Measurements from ENCODE around the gene EPC1.

Gene EPC1

GRCh38 chr10:32333849-32334248, 13.1 kb downstream of the EPC1 start:
- DNase-seq = no peak

- peak; percentile 84 for DNase-seq
These were observed 14.6 kb downstream of the EPC1 start for GRCh38 chr10:32332299-32332750.

- DNase-seq = no peak
These were observed 15.4 kb downstream of the EPC1 start for GRCh38 chr10:32331606-32332005.

GRCh38 chr10:32330214-32330613, 16.7 kb downstream of the EPC1 start:
- no peak for DNase-seq

GRCh38 chr10:32329061-32329460, 17.9 kb downstream of the EPC1 start:
- no peak for DNase-seq

- no peak for DNase-seq
These were observed 18.5 kb downstream of the EPC1 start for GRCh38 chr10:32328499-32328898.

GRCh38 chr10:32327364-32327691, 19.6 kb downstream of the EPC1 start:
- no peak for DNase-seq

- DNase-seq = no peak
These were observed 20.1 kb downstream of the EPC1 start for GRCh38 chr10:32326680-32327363.

- DNase-seq = no peak
These were observed 20.8 kb downstream of the EPC1 start for GRCh38 chr10:32326119-32326518.

- DNase-seq = no peak
These were observed 23.9 kb downstream of the EPC1 start for GRCh38 chr10:32323051-32323450.

GRCh38 chr10:32321016-32321631, 25.8 kb downstream of the EPC1 start:
- DNase-seq = no peak

GRCh38 chr10:32318476-32318896, 28.5 kb downstream of the EPC1 start:
- peak; percentile 34 for DNase-seq

- peak; percentile 51 for DNase-seq
These were observed 29.1 kb downstream of the EPC1 start for GRCh38 chr10:32317795-32318357.

GRCh38 chr10:32315424-32315823, 31.5 kb downstream of the EPC1 start:
- no peak for DNase-seq

GRCh38 chr10:32314588-32314987, 32.4 kb downstream of the EPC1 start:
- no peak for DNase-seq

GRCh38 chr10:32308027-32308603, 38.8 kb downstream of the EPC1 start:
- DNase-seq = peak; percentile 25

- DNase-seq = no peak
These were observed 39.3 kb downstream of the EPC1 start for GRCh38 chr10:32307609-32308008.

GRCh38 chr10:32299354-32299980, 47.5 kb downstream of the EPC1 start:
- no peak for DNase-seq

GRCh38 chr10:32298075-32298812, 48.7 kb downstream of the EPC1 start:
- no peak for DNase-seq

GRCh38 chr10:32295027-32295426, 51.9 kb downstream of the EPC1 start:
- peak; percentile 17 for DNase-seq

GRCh38 chr10:32293581-32293980, 53.4 kb downstream of the EPC1 start:
- no peak for DNase-seq

GRCh38 chr10:32279795-32280194, 67.2 kb downstream of the EPC1 start:
- no peak for DNase-seq

- no peak for DNase-seq
These were observed 73.6 kb downstream of the EPC1 start for GRCh38 chr10:32273336-32273735.
